GM23248 (cell line): Measurements from ENCODE around the gene TRAF6. TPM values are rescaled to one million over a fixed set of nuclear protein-coding genes. Genes with fewer than 3 reads are reported as not detected.
A peak's percentile ranks its signal among the peaks of the same experiment; 100 is the strongest.

Experiments
- DNase-seq: peaks from one replicate; pipeline ENCODE4 v3.0.0-alpha.2; 2015
- H2AFZ ChIP-seq: fragments of 200-600 bp; sonication (generic); 2 replicates; pipeline ENCODE4 v1.6.1; 2016; ENCODE audit warnings: antibody characterized with exemption
- H3F3A ChIP-seq: fragments of 200-600 bp; sonication (generic); 2 replicates; pipeline ENCODE4 v1.6.1; 2016; ENCODE audit warnings: mild to moderate bottlenecking, antibody characterized with exemption, mixed run types; ENCODE audit not compliant: insufficient read depth
- H3K27ac ChIP-seq: fragments of 200-600 bp; sonication (generic); 2 replicates; pipeline ENCODE4 v1.5.1; 2016; ENCODE audit warnings: mild to moderate bottlenecking
- H3K27me3 ChIP-seq: fragments of 200-600 bp; sonication (generic); replicated peaks from 2 replicates; pipeline ENCODE4 v1.6.1; 2016; ENCODE audit warnings: mild to moderate bottlenecking; ENCODE audit not compliant: insufficient read depth
- H3K36me3 ChIP-seq: fragments of 200-600 bp; sonication (generic); 2 replicates; pipeline ENCODE4 v1.6.1; 2016; ENCODE audit warnings: low read depth, mild to moderate bottlenecking
- H3K4me1 ChIP-seq: fragments of 200-600 bp; sonication (generic); 2 replicates; pipeline ENCODE4 v1.6.1; 2016; ENCODE audit warnings: mild to moderate bottlenecking; ENCODE audit not compliant: insufficient read depth
- H3K4me2 ChIP-seq: fragments of 200-600 bp; sonication (generic); one replicate; pipeline ENCODE4 v1.6.1; 2016; ENCODE audit warnings: mild to moderate bottlenecking; ENCODE audit not compliant: unreplicated experiment
- H3K4me3 ChIP-seq: fragments of 200-600 bp; sonication (generic); 2 replicates; pipeline ENCODE4 v1.5.1; 2016; ENCODE audit warnings: mild to moderate bottlenecking
- H3K79me2 ChIP-seq: fragments of 200-600 bp; sonication (generic); 2 replicates; pipeline ENCODE4 v1.6.1; 2016; ENCODE audit warnings: mild to moderate bottlenecking; ENCODE audit not compliant: insufficient read depth
- H3K9ac ChIP-seq: fragments of 200-600 bp; sonication (generic); 2 replicates; pipeline ENCODE4 v1.6.1; 2016; ENCODE audit warnings: mild to moderate bottlenecking
- H3K9me2 ChIP-seq: fragments of 200-600 bp; sonication (generic); 2 replicates; pipeline ENCODE4 v1.6.1; 2016; ENCODE audit warnings: mixed run types, mild to moderate bottlenecking, moderate library complexity; ENCODE audit not compliant: insufficient read depth
- H3K9me3 ChIP-seq: fragments of 200-600 bp; sonication (generic); one replicate; pipeline ENCODE4 v1.6.1; 2017; ENCODE audit warnings: low read depth
- H4K20me1 ChIP-seq: fragments of 200-600 bp; sonication (generic); 2 replicates; pipeline ENCODE4 v1.6.0; 2016; ENCODE audit not compliant: insufficient read depth
- EZH2 ChIP-seq: fragments of 200-600 bp; sonication (generic); IDR thresholded peaks from 2 replicates; pipeline ENCODE4 v1.6.1; 2018; ENCODE audit warnings: antibody characterized with exemption, mild to moderate bottlenecking; ENCODE audit not compliant: insufficient read depth, poor library complexity, severe bottlenecking
- EZH2phosphoT487 ChIP-seq: fragments of 200-600 bp; sonication (generic); IDR thresholded peaks from 2 replicates; pipeline ENCODE4 v1.6.1; 2018; ENCODE audit warnings: antibody characterized with exemption, moderate library complexity, mild to moderate bottlenecking, low read depth; ENCODE audit not compliant: insufficient read depth
- WGBS, 2 experiments: methylation state at CpG; one replicate each; pipeline ENCODE4 v1.1.6; 2015 to 2017; ENCODE audit warnings: low lambda C conversion rate in 2 of 2, low coverage in 1 of 2; ENCODE audit errors: missing lambda C conversion rate in 2 of 2; 5-methylcytosine and 5-hydroxymethylcytosine counted together
- in situ Hi-C: fragments of 300-500 bp; cut with MboI; formaldehyde crosslinking; loops from 2 replicates; pipeline ENCODE4 v1.15.0; 2020
- polyA plus RNA-seq: library from polyadenylated mRNA; unstranded; fragments of >200 nt; fragmentation: Nextera tagmentation; extraction: Ambion mirVana; gene quantifications from 2 replicates; pipeline ENCODE4 v1.2.1, GENCODE V29; 2016
- total RNA-seq: library from RNA; depleted of rRNA; stranded (reverse); fragments of >200 nt; shearing (Covaris generic); gene quantifications from 2 replicates; pipeline ENCODE4 v1.2.3, GENCODE V29; 2014

TRAF6 gene
- total and polyA plus RNA-seq, 2 experiments from 2014 or later = 7.2 to 7.9 TPM

DNA sequence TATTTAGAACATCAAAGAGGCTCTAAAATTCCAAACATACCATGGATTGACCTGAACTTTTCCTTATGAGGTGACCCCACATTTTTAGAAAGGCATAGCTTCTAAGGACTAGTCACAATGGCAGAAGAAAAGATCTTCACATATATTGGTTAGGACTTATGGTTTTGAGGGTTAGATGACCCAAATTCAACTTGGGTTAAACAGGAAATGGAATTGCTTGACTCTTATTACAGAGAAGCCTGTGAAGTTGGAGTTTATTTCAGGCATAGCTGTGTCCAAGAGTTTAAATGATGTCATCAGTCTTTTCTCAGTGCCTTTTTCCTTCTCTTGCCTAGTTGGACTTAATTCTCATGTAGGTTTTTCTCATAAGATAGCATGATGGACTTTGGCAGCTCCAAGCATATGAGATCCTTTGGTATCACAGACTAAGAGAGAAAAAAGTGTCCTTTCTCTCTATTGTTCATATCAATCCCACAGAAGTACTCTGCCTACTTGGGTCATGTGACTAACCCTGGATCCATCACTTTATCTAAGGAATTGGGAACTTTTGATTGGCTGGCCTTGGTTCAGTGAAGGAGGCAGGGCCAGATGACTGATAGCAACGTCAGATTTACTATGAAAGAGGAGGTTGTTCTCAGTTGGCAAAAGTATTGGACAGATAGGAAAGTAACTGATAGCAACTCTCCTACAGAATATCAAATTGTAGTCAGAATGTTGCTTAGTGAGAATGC, 40.5 kb upstream of the TRAF6 start:
- Histone ChIP-seq H3K27me3 (peaks cover 19% of the 10 kb centered on the region), H3K9me3 (no peaks in the 10 kb centered on the region), H3K4me2 (no peak overlapping the region), H3K36me3 (no peaks in the 10 kb centered on the region), H3K9ac (no peak overlapping the region), H2AFZ (no peak overlapping the region), H4K20me1 (no peaks in the 10 kb centered on the region), H3K4me1 (no peaks in the 10 kb centered on the region), H3F3A (no peaks in the 10 kb centered on the region), H3K79me2 (no peaks in the 10 kb centered on the region), H3K9me2 (no peaks in the 10 kb centered on the region), H3K4me3 (no peak overlapping the region), H3K27ac (no peak overlapping the region)
- no peak for DNase-seq
- TF ChIP-seq EZH2phosphoT487 = no peak
- no peak for TF ChIP-seq EZH2
- in situ Hi-C loops = no loop called here
- 3 to 20% methylated on average over 1 of the region's 1 CpG for WGBS, 2 experiments

DNA sequence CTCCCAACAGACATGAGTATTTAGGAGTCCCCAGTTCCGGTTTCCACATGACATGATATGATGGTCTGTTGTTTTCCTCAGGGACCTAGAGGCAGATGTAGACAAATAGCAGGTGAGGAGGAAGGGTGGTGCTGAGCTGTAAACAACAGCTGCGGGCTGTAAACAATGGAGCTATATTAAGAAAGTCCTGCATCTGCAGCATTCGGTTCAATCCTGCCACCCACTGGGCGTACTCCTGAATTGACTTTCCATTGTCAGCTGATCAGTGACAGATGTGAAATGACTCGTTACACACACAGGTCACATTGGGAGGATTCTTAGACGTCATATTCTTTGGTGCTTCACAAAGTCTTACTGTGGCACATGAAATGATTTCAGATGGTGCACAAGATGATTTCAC, 30.9 kb upstream of the TRAF6 start:
- Histone ChIP-seq H3K27ac (no peak overlapping the region), H3K9ac (no peak overlapping the region), H3K9me2 (no peaks in the 10 kb centered on the region), H3K36me3 (no peaks in the 10 kb centered on the region), H3K79me2 (no peaks in the 10 kb centered on the region), H4K20me1 (no peaks in the 10 kb centered on the region), H3K4me3 (no peak overlapping the region), H3K4me2 (no peak overlapping the region), H3K4me1 (no peaks in the 10 kb centered on the region), H3K9me3 (no peaks in the 10 kb centered on the region), H3K27me3 (peaks cover 30% of the 10 kb centered on the region), H2AFZ (no peak overlapping the region), H3F3A (no peaks in the 10 kb centered on the region)
- peak; percentile 68 for DNase-seq
- in situ Hi-C loops = no loop called here
- TF ChIP-seq EZH2 (no peak), EZH2phosphoT487 (no peak)
- 25 to 30% methylated on average over 6 of the region's 6 CpGs for WGBS, 2 experiments

DNA sequence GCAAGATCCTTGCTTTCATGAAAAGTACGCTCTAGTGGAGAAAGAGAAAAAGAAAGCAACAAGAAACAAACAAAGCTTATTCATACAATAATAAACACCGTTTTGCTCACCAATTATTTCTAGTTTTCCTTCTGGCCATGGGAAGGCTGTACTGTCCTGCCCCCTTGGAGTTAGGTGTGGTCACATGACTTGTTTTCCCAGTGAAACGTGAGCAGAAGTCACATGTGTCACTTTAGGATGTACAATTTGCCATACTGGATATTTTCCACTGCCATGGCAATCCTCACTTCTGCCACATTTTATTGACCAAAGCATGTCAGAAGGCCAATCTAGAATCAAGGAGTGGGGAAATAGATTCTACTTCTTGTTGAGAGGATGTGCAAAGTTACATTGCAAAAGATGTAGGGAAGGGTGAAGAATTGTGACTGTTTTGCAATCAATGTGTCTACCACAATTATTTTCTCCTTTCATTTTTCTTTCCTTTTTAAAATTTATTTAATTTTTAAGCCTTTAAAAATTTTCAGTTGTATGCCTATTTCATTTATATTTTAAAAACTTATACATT, 24.3 kb upstream of the TRAF6 start:
- no peaks in the 10 kb centered on the region for H3K79me2 ChIP-seq
- H3K4me1 ChIP-seq = no peaks in the 10 kb centered on the region
- 54 to 63% methylated on average over 3 of the region's 3 CpGs for WGBS, 2 experiments
- peaks cover 6% of the 10 kb centered on the region; the same call in 1 of the 2 replicates for H3K27me3 ChIP-seq
- no peak overlapping the region for H3K4me3 ChIP-seq
- H3K27ac ChIP-seq = no peak overlapping the region
- in situ Hi-C loops = no loop called here
- no peak for TF ChIP-seq EZH2phosphoT487
- TF ChIP-seq EZH2 = no peak
- no peak for DNase-seq
- no peaks in the 10 kb centered on the region for H4K20me1 ChIP-seq
- H3K4me2 ChIP-seq = no peak overlapping the region
- no peak overlapping the region for H3K9ac ChIP-seq
- H3K9me2 ChIP-seq = no peaks in the 10 kb centered on the region
- no peaks in the 10 kb centered on the region for H3K9me3 ChIP-seq
- H2AFZ ChIP-seq = no peak overlapping the region
- no peaks in the 10 kb centered on the region for H3K36me3 ChIP-seq
- no peaks in the 10 kb centered on the region for H3F3A ChIP-seq

DNA sequence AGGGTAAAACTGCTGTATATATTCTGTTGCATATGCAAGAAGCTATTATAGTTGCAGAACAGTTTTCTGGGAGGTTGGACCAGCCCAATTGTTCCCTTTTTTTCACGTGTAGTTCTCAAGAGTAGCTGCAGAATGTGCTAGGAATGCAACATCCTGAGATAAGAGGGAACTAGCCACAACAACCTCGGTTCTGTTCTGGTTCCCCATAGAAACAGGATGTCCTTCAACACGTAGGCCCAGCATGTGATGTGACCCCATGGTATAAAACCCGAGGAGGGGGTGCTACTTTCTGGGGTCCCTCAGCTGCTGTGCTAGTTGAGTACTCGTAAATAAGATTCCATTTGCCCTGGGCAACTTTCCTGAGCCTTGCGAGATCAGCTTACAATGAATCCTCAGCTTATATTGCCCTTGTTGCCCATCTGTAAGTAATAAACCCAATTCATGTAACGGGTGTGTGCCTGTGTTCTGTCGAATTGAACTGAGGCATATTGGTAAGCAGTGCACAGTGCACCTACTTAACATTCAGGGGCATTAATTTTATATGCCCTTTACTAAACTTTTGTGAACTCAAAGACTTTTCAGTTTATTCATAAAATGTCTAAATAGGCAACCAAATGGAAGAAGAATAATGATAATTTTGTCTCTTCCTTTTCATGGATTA, 23.0 kb upstream of the TRAF6 start:
- Histone ChIP-seq H3K36me3 (no peaks in the 10 kb centered on the region), H3K27me3 (peaks cover 2% of the 10 kb centered on the region; the same call in 1 of the 2 replicates), H3K79me2 (no peaks in the 10 kb centered on the region), H3K4me3 (no peak overlapping the region), H3K4me1 (no peaks in the 10 kb centered on the region), H3K27ac (no peak overlapping the region), H3K9me3 (no peaks in the 10 kb centered on the region), H3K9me2 (no peaks in the 10 kb centered on the region), H2AFZ (no peak overlapping the region), H3K9ac (no peak overlapping the region), H4K20me1 (no peaks in the 10 kb centered on the region), H3K4me2 (no peak overlapping the region), H3F3A (no peaks in the 10 kb centered on the region)
- no peak for DNase-seq
- WGBS, 2 experiments = 7 to 15% methylated on average over 8 of the region's 8 CpGs
- TF ChIP-seq EZH2phosphoT487 (no peak), EZH2 (no peak)
- in situ Hi-C loops = no loop called here
